ACC112 (cell line): Measurements from ENCODE around the gene C9orf72.

Source experiments
- H2AFZ ChIP-seq: fragments of 200-600 bp; sonication (generic); one replicate; pipeline ENCODE4 v1.6.0; 2017; ENCODE audit warnings: antibody characterized with exemption, low read length; ENCODE audit not compliant: unreplicated experiment
- H3K27ac ChIP-seq: fragments of 200-600 bp; sonication (generic); 2 replicates; pipeline ENCODE4 v1.5.1; 2014; ENCODE audit warnings: low read depth, mild to moderate bottlenecking, antibody characterized with exemption, low read length, moderate library complexity
- H3K27me3 ChIP-seq: fragments of 200-600 bp; sonication (generic); 2 replicates; pipeline ENCODE4 v1.6.1; 2014; ENCODE audit warnings: mild to moderate bottlenecking, antibody characterized with exemption, low read length, moderate library complexity, mixed read lengths; ENCODE audit not compliant: insufficient read depth
- H3K36me3 ChIP-seq: fragments of 200-600 bp; sonication (generic); 2 replicates; pipeline ENCODE4 v1.6.1; 2016; ENCODE audit warnings: mild to moderate bottlenecking, antibody characterized with exemption, low read length, moderate library complexity, mixed read lengths; ENCODE audit not compliant: insufficient read depth
- H3K4me1 ChIP-seq: fragments of 200-600 bp; sonication (generic); one replicate; pipeline ENCODE4 v1.6.1; 2016; ENCODE audit warnings: low read length, mixed read lengths; ENCODE audit not compliant: insufficient read depth, unreplicated experiment, control insufficient read depth
- H3K4me3 ChIP-seq: fragments of 200-600 bp; sonication (generic); 2 replicates; pipeline ENCODE4 v1.5.1; 2014; ENCODE audit warnings: mild to moderate bottlenecking, low read depth, low read length
- H3K79me2 ChIP-seq: fragments of 200-600 bp; sonication (generic); one replicate; pipeline ENCODE4 v1.6.0; 2016; ENCODE audit warnings: low read length; ENCODE audit not compliant: control insufficient read depth, unreplicated experiment, insufficient read depth

Gene C9orf72

DNA sequence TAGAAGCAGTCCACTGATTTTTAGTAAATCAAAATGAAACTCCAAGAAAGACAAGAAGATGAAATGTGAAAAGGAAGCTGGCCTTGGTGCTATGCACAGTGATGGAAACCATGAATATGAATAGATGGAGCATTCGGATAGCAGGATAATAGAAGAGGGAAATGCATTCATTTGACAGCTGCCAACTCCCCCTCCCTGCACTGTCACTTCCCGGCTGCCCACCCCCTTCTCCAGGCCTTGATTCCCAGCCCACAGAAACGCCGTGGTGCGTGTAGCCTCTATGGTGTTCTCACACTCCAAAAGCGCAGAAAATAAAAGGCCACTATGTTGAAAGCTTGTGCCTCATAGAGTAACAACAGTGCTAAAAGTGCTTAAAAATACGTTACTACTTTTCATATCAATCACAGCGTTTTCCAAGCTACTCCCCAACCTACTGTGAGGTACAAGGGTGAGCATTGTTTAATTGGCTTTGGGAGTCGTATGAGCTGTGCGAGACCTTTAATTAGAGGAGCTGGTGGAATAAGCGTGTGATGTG lies 75.3 kb downstream of the C9orf72 start:
- H3K27ac ChIP-seq, result no peak overlapping the region
- no peak overlapping the region for H3K4me3 ChIP-seq
- no peaks in the 10 kb centered on the region for H3K36me3 ChIP-seq
- peaks cover 10% of the 10 kb centered on the region for H3K4me1 ChIP-seq
- H2AFZ ChIP-seq, result no peak overlapping the region
- no peaks in the 10 kb centered on the region for H3K79me2 ChIP-seq
- H3K27me3 ChIP-seq, result no peaks in the 10 kb centered on the region
